Bronchial smooth muscle cell (primary cell): Measurements from ENCODE around the gene ARMC7. TPM values are rescaled to one million over a fixed set of nuclear protein-coding genes. Genes with fewer than 3 reads are reported as not detected.

Experiments
- total RNA-seq: library from RNA; depleted of rRNA; stranded (reverse); fragments of >200 nt; gene quantifications from 2 replicates; pipeline ENCODE4 v1.2.1, GENCODE V29; 2014

ARMC7 gene
- 1.7 and 1.8 TPM in 2 replicates for total RNA-seq

GRCh38 chr17:75109407-75110233 lies at the start of gene ARMC7:
ARMC7 (plus strand) TSS chr17:75109969; CDS start chr17:75110289, 320 bp downstream.

GRCh38 chr17:75087558-75088453 lies 22.0 kb upstream of the ARMC7 start, which contains the start of gene SLC16A5:
SLC16A5 (plus strand) TSS chr17:75087954; CDS start chr17:75093637, 5,683 bp downstream.

GRCh38 chr17:75131278-75132017 lies 21.7 kb downstream of the ARMC7 start, which contains the start of gene NT5C:
NT5C (minus strand) TSS chr17:75131742; CDS start chr17:75131707, 35 bp downstream.

DNA sequence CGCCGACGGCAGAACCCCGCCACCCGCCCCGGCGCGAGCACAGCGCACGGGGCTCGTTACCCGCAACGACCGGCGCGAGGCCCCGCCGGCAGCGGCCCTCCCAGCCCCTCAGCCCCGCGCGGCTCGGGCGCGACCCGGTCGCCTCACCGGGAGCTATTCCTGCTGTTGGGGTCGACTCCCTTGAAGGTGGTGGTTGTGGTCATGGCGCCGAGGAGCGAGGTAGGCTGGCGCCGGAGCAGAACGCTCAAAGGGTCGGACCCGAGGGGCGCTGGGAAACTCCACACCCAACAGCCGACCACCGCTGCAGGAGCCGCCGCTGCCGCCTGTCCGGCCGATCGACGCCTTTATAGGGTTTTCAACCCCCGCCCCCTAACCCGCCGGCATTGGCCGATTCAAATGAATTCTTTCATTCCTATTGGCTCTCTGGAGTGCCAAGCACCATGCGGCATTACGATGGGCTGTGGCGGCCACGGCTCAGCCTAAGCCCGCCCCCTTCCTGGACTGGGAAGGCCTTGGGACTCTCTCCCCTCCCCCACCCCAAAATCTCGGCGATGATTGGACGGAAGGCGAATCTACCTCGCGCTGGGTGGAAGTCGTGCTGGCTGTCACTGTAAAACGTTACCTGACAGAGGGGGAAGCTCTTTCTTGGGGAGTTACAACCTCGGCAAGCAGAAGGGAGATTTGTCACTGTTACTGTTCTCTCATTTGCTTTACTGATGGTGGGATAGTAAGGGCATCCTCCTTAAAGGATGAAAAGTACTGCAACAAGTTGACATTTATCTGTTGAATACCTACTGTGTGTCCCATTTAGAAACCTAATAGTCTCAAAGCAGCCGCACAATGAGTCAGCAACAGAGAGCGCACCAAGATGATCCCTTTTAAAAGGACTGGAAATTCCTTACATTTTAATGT lies 44.7 kb downstream of the ARMC7 start, which contains the start of gene JPT1:
TSS of gene JPT1 (minus strand) at position 318 of the 912 bp plus-strand sequence. CDS start at position 203, 115 bp downstream.

Other genes starting within 250 kb of the ARMC7 start
- gene FDXR, start 237.0 kb upstream of the ARMC7 start, total RNA-seq, result 62.7 and 67.5 TPM in 2 replicates
- not detected in 2 replicates for gene FADS6, start 216.3 kb upstream of the ARMC7 start, total RNA-seq
- gene USH1G, start 186.7 kb upstream of the ARMC7 start, total RNA-seq, result under 0.01 and 0.09 TPM in 2 replicates
- not detected in 2 replicates for gene OTOP2, start 185.7 kb upstream of the ARMC7 start, total RNA-seq
- not detected in 2 replicates for gene OTOP3, start 174.1 kb upstream of the ARMC7 start, total RNA-seq
- 0.16 and 0.52 TPM in 2 replicates for gene HID1, start 137.2 kb upstream of the ARMC7 start, total RNA-seq
- 5.5 and 6.4 TPM in 2 replicates for gene CDR2L, start 122.3 kb upstream of the ARMC7 start, total RNA-seq
- 29.3 and 34.4 TPM in 2 replicates for gene MRPL58, start 97.3 kb upstream of the ARMC7 start, total RNA-seq
- gene ATP5PD, start 63.0 kb upstream of the ARMC7 start, total RNA-seq, result 279 and 442 TPM in 2 replicates
- gene KCTD2, start 62.7 kb upstream of the ARMC7 start, total RNA-seq, result 10.6 and 12.8 TPM in 2 replicates
- 4.7 and 10.6 TPM in 2 replicates for gene SLC16A5, start 22.0 kb upstream of the ARMC7 start, total RNA-seq
- 16.4 and 35.6 TPM in 2 replicates for gene NT5C, start 21.8 kb downstream of the ARMC7 start, total RNA-seq
- 24.1 and 39.9 TPM in 2 replicates for gene JPT1, start 44.5 kb downstream of the ARMC7 start, total RNA-seq
- 134 and 198 TPM in 2 replicates for gene SUMO2, start 73.0 kb downstream of the ARMC7 start, total RNA-seq
- 21.1 and 22.6 TPM in 2 replicates for gene NUP85, start 95.7 kb downstream of the ARMC7 start, total RNA-seq
- 11.5 and 17.8 TPM in 2 replicates for gene GGA3, start 151.6 kb downstream of the ARMC7 start, total RNA-seq
- gene MRPS7, start 151.9 kb downstream of the ARMC7 start, total RNA-seq, result 43.1 and 46.0 TPM in 2 replicates
- gene MIF4GD, start 161.3 kb downstream of the ARMC7 start, total RNA-seq, result 3.3 and 5.5 TPM in 2 replicates
- gene SLC25A19, start 179.5 kb downstream of the ARMC7 start, total RNA-seq, result 3.3 and 4.3 TPM in 2 replicates